ENCODE measurements around the gene GPR173. TPM values are rescaled to one million over a fixed set of nuclear protein-coding genes. Genes with fewer than 3 reads are reported as not detected.

Gene GPR173
- total and polyA plus RNA-seq, 2 experiments from 2014 or later, result 0.92 to 7.7 TPM

- TF ChIP-seq NANOG (IDR thresholded peaks at IDR 0.05; ENCODE audit: borderline replicate concordance) (no peak), POLR2AphosphoS5 (IDR thresholded peaks at IDR 0.05; ENCODE audit: low read depth) (no peak), CREB1 (CRISPR knock-in tag; IDR thresholded peaks at IDR 0.05; ENCODE audit: low read depth) (no peak), JUNB (IDR thresholded peaks at IDR 0.05; ENCODE audit: unreplicated experiment) (no peak)
These were observed 46.6 kb upstream of the GPR173 start (continued) for GRCh38 chrX:53001958-53002357.

GRCh38 chrX:53003111-53003510 is 45.5 kb upstream of the GPR173 start:
- Histone ChIP-seq H3K27ac (ENCODE audit: low read depth) (no peak overlapping the region), H3K4me2 (no peak overlapping the region), H3F3A (replicated peaks; ENCODE audit: low read depth) (no peaks in the 10 kb centered on the region), H4K20me1 (replicated peaks; ENCODE audit: insufficient read depth) (no peaks in the 10 kb centered on the region), H2AFZ (no peak overlapping the region), H3K4me1 (ENCODE audit: insufficient read depth) (no peaks in the 10 kb centered on the region), H3K4me3 (no peak overlapping the region), H3K27me3 (ENCODE audit: insufficient read depth) (peaks cover 30% of the 10 kb centered on the region), H3K79me2 (replicated peaks; ENCODE audit: insufficient read depth) (no peaks in the 10 kb centered on the region), H3K36me3 (ENCODE audit: insufficient read depth) (no peaks in the 10 kb centered on the region), H3K9me2 (ENCODE audit: insufficient read depth) (no peaks in the 10 kb centered on the region)
- Mint-ChIP-seq H3K36me3 (ENCODE audit: low read depth) (no peaks in the 10 kb centered on the region), H3K4me3 (no peak overlapping the region), H3K9me3 (no peaks in the 10 kb centered on the region), H3K4me1 (0 out of 3 replicates have a peak, but pooled peaks cover 4% of the 10 kb centered on the region), H3K27ac (no peak overlapping the region), H3K27me3 (ENCODE audit: insufficient read depth, low read depth, poor library complexity) (peaks cover 2% of the 10 kb centered on the region)
- DNase-seq (ENCODE audit: low spot score) (no peak), ATAC-seq (no peak)
- TF ChIP-seq NANOG (IDR thresholded peaks at IDR 0.05; ENCODE audit: borderline replicate concordance) (no peak), EZH2 (IDR thresholded peaks at IDR 0.05; ENCODE audit: low read depth, unreplicated experiment) (no peak), REST (IDR thresholded peaks at IDR 0.05; ENCODE audit: unreplicated experiment) (no peak), JUNB (IDR thresholded peaks at IDR 0.05; ENCODE audit: unreplicated experiment) (no peak), ETS1 (IDR thresholded peaks at IDR 0.05) (no peak), ZNF114 (CRISPR knock-in tag; IDR thresholded peaks at IDR 0.05) (no peak), ZNF331 (CRISPR knock-in tag; IDR thresholded peaks at IDR 0.05; ENCODE audit: low read depth) (no peak), POLR2AphosphoS5 (IDR thresholded peaks at IDR 0.05; ENCODE audit: low read depth) (no peak), CTCF (conservative IDR thresholded peaks at IDR 0.05; ENCODE audit: low read depth in 2 of 2) (no peak), STAT1 (IDR thresholded peaks at IDR 0.05; ENCODE audit: unreplicated experiment) (no peak), CREB1 (CRISPR knock-in tag; IDR thresholded peaks at IDR 0.05; ENCODE audit: low read depth) (no peak), EZH2phosphoT487 (IDR thresholded peaks at IDR 0.05; ENCODE audit: unreplicated experiment) (no peak), ZNF462 (CRISPR knock-in tag; IDR thresholded peaks at IDR 0.05) (no peak)
